ENCODE data around the gene TAP1.
"Not testable (repeated sequence)": the region's sequence is repeated elsewhere in the genome, so short reads cannot be mapped to it uniquely, and the experiment has no call there.

Gene TAP1

DNA sequence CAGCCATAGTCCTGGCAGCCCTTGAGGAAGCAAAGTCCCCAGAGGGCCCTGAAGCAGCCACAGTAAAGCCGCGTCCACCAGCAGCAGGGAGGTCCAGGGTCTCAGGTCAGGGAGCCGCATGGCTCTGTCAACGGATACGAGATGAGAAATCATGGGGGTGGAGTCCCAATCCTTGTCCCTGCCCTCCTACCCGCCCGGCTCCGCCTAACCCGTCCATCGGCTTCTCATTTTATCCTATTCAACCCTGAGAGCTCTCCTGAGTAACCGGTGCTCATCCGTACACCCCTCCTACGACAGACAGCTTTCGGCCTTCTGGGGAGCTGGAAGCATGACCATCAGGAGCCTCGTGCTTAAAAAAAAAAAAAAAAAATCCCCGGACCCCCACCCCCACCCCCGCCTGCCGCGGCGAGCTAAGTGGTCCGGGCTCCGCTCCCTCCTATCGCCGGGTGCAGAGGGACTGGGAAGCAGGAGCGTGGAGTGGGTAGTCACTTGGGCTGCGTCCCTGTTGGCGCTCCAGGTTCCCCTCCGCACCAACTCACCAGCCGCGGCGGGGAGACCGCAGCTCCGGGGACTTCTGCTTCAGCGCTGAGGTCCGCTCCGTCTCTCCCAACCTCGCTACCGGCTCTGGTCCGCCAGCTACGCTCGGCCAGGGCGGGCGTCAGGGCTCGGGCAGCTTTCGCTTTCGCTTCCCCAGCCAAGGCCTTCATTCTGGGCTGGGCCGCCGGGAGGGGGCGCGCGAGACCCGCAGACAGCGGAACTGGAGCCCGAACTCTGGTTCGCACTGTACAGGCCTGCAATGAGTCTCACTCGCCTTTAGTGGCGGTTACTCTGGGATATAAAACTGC lies 15.2 kb downstream of the TAP1 start, which contains the start of gene TAP2:
TSS of gene TAP2 (minus strand) at position 626 of the 845 bp plus-strand sequence. CDS start at position 120, 506 bp downstream.
- DNase-seq = peak; percentile 85

DNA sequence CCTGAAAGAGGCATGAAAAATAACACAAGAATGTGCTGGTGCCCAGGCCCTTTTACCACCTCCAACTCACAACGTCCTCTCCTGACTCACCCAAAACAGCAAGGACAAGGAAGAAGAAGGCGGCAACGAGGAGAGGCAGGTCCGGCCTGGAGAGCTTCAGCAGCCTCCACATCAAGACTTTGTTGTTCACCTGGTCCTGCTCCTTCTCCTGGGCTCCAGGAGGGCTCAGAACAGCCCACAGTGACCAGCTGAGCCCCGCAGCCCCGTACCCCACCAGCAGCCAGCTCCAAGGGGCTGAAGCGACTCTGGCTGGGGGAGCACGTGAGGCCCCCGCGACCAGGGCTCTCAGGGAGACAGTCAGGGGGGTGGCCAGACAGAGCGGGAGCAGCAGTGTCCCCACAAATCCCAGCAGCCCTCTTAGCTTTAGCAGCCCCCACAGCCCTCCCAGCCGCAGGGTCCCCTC lies 15.8 kb downstream of the TAP1 start:
- DNase-seq = no peak

DNA sequence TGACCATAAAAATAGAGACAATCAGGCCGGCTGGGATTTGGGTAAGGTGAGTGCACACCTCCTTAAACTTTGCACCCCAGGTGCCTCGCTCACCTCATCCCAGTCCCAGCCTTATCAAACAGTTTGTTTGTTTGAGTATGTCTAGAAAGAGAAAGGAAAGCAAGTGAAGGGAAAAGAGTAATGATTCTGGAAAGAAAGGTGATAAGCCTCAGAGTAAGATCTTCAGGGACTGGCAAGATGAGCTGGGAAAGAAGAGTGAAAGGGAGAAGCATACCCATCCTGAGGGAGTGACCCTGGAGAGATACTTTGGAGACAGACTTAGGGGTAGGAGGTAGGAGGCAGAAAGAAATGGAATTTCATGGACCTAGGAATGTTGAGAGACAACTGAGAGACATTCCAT lies 16.6 kb downstream of the TAP1 start:
- DNase-seq = no peak

DNA sequence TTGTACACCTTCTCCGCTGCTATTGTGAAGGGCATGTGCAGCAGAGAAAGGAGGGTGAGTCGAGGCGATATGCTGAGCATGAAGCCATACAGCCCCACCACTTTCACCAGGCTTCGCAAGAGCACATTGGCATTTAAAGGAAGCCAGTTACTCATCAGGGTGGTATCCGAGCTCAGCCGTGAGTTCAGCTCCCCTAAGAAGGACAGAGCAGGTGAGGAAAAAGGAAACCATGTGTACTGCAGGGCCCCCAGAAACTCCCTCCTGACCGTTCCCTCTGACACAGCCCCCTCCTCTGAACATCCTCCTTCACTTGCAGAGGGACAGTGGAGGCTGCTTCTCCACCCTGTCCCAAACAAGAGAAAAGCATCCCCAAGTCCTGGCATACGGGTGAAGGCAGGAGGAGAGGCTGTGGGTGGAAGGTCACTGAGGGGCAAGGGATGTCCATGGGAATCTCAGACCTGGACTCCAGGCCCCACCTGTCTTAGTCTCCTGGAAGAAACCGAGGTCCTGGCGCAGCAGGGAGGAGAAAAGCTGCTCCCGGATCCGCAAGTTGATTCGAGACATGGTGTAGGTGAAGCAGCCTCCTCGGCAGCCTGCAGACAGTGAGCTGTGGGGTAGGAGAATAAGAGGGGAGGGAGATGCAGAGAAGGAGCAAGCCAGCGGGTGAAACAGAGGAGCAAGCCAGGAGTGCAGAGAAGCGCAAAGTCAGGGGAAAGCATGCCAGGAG lies 18.2 kb downstream of the TAP1 start:
- DNase-seq = no peak

DNA sequence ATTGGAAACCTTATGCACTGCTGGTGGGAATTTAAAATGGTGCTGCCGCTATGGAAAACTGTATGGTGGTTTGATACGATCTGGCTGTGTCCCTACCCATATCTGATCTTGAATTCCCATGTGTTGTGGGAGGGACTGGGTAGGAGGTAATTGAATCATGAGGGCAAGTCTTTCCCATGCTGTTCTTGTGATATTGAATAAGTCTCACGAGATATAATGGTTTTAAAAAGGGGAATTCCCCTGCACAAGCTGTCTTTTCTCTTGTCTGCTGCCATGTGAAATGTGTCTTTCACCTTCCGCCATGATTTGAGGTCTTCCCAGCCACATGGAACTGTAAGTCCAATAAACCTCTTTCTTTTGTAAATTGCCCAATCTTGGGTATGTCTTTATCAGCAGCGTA lies 19.8 kb downstream of the TAP1 start:
- DNase-seq = no peak

DNA sequence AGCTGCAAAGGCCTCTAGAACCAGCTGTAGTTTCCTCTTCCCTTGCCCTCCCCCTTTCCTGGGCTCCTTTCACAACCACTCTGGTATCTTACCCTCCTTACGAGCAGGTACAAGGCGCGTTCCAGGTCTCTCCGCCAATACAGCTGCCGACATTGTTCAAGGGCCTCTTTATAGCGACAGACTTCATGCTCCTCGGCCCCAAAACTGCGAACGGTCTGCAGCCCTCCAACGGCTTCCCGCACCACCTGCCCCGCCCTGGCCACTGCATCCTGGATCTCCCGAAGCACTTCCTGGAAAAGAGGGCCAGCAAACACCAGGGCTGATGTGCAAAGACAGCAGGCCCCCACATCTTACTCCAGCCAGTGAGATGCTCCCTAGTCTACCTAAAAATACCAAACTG lies 21.0 kb downstream of the TAP1 start:
- DNase-seq = no peak

DNA sequence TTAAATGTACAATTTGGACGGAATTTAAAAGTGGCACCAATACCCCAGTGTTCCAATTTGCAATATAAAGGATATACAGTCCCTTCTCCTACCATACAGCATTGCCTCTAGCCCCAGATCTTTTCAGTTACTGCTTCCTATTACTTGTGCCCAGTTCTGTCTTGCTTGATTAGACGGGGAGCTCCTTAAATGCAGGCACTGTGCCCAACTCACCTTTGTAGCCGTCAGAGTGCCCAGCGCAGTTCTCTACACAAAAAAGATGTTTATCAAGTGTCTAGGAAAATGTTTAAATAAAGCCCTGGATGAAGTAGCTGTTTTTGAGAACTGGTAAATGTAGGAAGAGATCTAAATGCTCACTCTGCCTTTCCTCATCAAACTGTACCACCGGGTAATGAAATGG lies 22.6 kb downstream of the TAP1 start:
- DNase-seq = no peak

DNA sequence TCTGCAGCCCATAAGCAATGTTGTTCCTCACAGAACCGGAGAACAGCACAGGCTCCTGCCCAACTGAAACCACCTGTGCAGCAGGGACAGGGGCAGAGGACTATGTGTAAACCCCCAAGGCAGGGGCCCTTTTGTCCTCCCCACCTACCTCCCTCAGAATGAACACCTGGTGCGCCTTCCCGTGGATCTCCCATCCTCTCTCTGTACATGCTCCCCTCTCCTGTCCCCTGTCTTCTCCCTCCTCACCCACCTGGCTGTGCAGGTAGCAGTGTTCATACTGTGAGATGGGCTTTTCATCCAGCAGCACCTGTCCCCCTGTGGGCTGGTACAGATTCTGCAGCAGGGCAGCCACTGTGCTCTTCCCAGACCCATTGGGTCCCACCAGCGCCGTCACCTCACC lies 23.5 kb downstream of the TAP1 start:
- no peak for DNase-seq

DNA sequence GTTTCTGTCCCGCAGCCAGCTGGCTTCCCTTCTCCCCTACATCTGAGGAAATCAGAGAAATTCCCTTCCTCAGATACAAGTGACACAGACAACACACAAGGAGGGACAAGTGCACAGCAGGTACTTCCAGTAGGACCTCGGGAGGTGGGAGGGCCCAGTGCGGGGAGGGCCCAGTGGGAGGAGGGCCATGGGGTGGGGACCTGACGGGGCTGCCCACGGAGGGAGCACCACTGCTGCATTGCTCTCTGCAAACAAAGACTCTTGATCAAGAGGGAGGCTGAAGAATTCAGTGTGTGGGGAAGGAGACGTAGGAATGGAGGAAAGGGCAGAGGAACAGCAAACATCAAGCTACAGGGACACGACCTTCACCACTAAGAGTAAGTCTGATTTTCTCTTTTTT lies 24.0 kb downstream of the TAP1 start:
- no peak for DNase-seq

DNA sequence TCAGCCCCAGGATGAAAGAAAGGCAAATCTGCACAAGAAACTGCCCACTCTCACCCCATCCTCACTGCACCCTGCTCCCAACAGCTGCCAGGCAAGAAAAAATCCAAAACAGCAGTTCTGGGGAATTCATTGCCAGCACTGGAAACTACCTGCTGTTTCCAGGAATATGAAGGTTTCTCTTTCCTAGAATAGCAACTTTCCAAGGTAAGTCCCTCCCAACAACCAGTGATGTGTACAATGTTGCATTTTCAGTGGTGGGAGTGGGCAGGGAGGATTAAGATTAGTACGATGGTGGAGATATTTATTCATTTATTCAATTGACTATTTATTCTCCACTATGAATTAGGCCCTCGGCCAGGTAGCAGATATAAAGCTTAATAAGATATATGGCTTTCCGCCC lies 26.5 kb downstream of the TAP1 start:
- no peak for DNase-seq

DNA sequence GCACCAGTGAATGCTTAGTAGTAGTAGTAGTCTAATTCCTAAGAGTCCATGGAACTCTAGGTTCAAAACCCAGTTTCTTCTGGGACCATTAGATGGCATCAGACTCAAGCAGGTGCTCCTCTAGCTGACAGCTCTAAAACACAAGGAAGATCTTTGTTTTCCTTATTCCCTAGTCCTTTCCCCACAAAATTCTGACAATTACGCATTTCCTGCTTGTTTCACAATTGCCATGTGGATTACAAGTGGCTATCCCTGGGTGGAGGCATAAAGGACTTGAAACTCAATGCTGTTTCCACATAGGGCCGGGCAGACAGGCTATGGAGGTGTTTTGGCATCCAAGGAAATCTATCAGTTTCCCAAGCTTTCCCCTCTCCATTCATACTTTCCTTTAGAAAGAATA lies 27.5 kb downstream of the TAP1 start:
- no peak for DNase-seq

DNA sequence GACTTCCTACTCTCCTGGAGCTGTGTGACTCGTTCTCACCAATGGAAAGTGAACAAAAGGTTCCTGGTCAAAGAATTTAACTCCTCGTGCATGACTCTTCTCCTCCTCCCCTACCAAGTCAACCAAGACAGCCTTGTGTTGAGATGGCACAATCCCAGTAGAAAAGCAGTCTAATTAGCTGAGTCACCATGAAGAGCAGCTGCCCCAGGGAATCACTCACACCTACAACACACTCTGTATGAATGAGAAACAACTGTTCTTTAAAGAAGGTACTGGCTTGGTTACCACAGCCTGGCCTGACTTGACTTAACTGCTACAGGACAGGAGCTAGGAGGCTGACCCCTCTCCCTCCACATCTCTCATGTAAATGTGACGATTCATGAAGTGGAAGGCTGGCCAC lies 33.8 kb downstream of the TAP1 start:
- no peak for DNase-seq

DNA sequence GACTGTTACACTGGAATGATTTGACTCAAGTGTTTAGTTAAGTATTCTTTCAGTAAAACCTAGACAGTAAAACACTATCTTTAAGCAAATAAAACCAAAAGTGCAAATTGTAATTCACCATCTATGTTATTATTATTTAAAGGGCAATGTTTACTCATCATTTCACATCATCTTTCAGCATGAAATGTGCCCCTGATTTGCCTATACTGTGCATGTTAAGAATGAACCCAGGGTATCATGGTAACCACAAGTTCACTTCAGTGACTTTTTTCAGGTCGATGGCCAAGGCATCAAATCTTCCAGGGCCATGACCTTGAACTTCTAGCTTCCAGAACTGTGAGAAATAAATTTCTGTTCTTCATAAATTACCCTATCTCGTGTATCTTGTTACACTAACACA lies 34.6 kb downstream of the TAP1 start:
- DNase-seq = no peak

DNA sequence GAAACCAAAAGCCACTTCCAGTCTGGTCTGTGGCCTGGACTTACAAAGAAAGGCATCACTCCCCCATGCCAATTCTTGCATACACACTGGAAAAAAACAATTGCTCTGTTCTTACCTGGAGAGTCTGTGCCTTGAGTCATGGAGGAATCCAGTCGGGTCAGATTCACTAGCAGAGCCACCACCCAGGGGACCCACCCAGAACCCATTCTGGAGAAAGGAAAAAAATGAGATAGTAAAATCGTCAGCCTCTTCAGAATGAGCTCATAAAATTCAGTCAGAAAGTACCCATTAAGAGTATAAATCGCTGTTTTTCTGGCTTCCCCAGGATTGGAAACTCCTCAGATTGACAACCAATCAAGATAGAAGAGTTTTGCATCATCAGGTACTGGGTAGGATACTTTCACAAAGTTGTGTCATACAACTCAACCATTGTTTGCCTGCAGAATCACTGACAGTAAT lies 36.7 kb downstream of the TAP1 start, which contains the start of gene HLA-DOB:
TSS of gene HLA-DOB (minus strand) at position 257 of the 459 bp plus-strand sequence. CDS start at position 206, 51 bp downstream.
- DNase-seq = no peak

DNA sequence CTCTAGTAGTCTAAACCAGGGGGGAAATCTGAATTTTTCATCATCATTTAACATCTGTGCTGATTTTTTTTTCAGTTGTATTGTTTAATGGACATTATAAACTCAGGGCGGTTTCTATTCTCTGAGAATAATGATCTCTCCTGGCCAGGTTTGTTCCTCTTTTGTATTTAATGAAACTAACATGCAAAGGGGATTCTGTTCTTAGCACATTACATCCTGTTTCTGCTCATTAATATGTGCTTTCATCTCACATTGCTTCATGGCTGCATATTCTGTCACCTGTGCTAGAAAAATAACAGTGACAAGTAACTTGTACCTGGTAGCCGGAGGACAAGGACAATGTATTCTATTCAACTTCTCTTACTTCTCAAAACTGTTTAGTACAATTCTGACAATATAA lies 37.5 kb downstream of the TAP1 start:
- DNase-seq = no peak

DNA sequence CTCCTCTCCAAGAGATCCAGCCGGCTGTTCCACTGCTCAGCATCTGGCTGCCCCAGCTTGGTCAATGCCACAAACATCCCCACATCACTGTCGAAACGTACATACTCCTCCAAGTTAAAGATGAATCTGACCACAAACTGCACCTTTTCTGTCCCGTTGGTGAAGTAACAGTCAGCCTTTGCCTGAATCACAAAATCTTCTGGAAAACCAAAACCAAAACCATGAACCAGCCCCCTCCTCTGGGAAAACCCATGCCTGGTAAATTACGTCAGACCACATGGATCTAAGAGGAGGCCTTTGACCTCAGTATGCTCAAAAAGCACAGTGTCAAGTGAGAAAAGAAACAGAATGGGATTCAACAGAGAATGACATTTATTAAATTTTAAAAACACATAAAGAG lies 38.4 kb downstream of the TAP1 start:
- no peak for DNase-seq

DNA sequence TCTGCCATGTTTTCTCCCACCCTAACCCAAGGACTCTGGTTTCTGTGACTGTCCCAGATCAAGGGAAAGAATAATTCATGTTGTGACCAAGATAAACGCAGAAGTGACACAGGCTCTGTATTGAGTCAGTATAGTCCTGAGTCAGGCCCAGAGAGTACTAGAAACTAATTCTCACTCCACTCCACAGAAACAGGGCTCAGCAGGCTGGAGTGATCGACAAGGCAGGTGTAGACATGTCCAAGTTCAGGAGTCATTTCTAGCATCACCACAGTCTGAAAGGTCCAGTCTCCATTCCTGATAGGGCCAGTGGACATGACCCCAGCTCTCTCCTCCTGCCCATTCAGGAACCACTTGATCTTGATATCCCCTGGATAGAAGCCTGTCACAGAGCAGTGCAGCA lies 39.4 kb downstream of the TAP1 start:
- no peak for DNase-seq

DNA sequence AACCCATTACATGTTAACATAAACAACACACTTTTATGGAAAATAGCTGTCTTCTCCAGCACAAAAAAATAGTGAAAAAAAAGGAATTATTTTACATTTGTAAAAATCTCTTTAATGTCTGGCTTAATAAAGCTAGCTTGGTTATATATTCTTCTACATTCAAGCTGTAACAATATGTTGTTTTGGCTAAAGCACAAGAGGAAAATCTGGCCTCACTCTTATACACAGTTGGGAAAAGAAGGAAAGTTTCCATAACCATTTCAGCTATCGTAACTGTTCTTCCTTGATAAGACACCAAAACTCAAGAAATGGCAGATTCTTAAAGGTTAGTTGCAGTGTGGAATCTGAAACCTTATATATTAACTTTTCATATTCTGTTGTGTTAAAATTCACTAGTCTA lies 44.3 kb downstream of the TAP1 start:
- DNase-seq = no peak

DNA sequence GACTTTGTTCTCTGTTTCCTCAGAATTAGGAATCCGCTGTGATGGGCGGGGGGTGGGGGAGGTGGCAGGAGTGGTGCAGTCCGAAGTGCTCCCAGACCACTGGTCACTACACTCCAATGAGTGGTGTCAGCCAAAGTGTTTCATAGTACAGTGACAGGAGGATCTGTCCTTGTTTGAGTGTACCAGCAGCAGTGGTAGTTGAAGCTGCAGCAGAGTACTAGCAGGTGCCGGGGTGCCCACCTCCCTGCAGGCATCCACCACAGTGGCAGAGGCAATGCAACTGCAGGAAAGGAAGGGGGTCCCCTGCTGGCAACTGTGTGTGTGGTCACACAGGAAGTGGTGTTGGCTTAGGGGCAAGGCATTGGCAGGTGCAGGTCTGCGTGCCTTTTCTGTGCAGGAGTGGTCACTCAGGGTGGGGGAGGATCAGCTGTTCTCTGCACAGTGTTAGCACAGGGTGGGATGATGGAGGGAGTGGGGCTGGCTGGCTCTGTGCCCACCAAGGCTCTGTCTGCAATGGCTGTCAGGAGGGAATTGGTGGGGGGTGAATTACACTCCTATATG lies 46.4 kb downstream of the TAP1 start:
- no peak for DNase-seq

DNA sequence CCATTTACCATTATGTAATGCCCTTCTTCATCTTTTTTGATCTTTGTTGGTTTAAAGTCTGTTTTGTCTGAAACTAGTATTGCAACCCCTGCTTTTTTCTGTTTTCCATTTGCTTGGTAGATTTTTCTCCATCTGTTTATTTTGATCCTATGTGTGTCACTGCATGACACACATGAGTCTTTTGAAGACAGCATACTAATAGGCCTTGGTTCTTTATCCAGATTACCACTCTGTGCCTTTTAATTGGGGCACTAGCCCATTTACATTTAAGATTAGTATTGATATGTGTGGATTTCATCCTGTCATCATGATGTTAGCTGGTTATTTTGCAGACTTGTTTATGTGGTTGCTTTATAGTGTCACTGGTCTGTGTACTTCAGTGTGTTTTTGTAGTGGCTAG lies 48.1 kb downstream of the TAP1 start:
- not testable (repeated sequence) for DNase-seq

DNA sequence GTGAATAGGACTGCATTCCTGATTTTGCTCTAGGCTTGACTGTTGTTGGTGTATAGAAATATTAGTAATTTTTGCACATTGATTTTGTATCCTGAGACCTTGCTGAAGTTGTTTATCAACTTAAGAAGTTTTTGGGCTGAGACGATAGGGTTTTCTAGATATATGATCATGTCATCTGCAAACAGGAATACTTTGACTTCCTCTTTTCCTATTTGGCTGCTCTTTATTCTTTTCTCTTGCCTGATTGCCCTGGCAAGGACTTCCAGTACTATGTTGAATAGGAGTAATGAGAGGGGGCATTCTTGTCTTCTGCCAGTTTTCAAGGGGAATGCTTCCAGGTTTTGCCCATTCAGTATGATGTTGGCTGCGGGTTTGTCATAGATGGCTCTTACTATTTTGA lies 50.1 kb downstream of the TAP1 start:
- DNase-seq = no peak

DNA sequence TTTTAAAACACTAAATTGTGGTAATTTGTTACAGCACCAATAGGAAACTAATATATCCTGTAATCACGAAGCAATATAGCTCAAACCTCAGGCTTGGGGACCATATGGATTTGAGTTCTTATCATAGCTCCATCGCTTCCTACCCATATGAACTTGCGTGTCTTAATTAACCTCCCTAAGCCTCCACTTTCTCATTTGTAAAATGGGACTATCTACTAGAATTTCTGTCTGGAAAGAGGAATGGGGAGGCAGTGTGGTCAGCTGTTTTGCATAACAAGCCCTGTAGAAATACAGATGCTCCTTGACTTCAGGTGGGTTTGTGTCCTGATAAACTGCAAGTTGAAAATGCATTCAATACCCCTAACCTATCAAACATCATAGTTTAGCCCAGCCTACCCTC lies 53.8 kb downstream of the TAP1 start:
- no peak for DNase-seq

DNA sequence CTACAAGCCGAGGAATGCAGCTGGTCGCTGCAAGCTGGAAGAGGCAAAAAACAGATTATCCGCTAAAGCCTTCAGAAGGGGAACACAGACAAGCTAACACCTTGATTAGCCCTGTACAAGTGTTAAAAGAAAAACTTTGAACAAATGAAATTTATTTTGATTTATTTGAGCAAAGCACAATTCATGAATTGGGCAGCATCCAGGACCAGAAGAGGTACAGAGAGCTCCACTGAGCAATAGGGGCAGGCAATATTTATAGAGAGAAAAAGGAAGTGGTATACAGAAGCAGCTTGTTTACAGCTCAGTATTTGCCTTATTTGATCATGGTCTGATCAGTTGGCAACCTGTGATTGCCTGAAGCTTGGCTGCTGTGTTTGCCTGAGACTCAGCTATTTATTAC lies 54.3 kb downstream of the TAP1 start:
- no peak for DNase-seq
